ENCODE data around the gene TSC2.
"Not testable (repeated sequence)": the region's sequence is repeated elsewhere in the genome, so short reads cannot be mapped to it uniquely, and the experiment has no call there.

The TSC2 gene

DNA sequence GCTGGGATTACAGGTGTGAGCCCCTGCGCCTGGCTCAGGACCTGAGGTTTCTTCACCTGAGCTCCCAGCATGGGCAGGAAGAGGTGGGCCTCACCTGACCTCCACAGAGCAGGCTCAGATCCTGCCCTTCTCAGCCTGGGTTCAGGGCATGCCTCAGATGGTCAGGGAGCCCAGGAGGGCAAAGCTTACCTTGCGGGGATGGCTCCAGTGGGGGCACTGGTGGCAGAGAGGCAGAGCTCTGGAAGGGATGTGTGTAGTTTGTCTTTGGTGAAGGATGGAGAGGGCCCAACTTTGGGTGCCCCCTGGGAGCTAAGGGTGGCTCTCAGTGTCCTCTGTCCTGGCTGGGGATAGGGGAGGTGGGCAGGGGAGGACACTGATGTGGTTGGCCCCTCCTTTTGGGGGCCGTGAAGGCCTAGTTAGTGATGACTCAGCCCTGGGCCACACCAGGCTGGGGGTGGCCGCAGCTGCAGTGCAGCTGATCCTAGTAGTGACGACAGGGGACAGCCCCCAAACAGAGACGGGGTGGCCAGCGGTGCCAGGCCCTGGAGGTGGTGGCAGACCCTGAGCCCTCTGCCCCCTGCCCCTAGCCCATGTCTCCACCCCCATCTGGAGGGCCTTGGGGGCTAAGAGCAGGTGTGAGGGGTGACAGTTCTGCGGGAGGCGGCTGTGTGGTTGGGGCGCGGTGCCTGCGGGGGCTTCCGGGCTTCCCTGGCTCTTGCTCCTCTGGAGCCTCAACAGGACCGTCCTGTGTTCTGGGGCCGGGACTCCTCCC is 15.3 kb upstream of the TSC2 start:
- DNase-seq = no peak

DNA sequence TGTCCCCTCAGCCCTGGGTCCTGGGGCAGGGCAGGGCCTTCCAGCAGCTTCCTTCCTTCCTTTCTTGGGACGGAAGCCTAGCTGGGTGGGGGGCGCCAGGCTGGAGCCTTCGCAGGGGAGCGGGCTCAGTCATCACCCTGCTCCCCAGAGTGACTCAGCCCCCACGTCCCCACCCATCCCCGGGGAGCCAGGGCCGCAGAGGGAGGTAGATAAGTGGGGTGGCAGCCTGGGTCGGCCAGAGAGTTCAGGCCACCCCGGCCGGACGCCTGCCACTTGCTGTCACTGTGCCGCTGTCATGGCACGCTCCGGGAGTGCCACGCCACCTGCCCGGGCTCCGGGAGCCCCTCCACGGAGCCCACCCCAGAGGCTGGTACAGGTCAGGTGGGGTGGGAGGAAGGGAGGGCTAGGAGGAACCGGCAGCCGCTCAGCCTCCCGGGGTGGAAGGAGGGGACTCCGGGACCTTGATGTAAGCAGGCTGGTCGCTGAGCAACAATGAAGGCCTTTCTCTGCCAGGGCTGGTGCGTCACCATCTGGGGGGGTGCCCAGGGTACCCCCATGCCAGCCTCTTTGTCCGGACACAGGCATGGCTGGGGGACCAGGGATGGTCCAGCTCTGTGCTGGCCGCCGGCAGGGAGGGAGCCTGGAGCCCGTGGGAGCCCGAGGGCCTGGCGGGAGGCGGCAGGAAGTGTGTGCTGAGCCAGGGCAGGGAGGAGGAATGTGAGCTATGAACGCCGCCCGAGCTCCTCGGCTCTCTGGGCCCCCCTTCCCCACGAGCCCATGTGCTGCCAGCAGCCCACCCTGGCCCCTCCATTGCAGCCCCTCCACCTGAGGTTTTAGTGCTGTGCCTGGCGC is 14.5 kb upstream of the TSC2 start:
- no peak for DNase-seq

DNA sequence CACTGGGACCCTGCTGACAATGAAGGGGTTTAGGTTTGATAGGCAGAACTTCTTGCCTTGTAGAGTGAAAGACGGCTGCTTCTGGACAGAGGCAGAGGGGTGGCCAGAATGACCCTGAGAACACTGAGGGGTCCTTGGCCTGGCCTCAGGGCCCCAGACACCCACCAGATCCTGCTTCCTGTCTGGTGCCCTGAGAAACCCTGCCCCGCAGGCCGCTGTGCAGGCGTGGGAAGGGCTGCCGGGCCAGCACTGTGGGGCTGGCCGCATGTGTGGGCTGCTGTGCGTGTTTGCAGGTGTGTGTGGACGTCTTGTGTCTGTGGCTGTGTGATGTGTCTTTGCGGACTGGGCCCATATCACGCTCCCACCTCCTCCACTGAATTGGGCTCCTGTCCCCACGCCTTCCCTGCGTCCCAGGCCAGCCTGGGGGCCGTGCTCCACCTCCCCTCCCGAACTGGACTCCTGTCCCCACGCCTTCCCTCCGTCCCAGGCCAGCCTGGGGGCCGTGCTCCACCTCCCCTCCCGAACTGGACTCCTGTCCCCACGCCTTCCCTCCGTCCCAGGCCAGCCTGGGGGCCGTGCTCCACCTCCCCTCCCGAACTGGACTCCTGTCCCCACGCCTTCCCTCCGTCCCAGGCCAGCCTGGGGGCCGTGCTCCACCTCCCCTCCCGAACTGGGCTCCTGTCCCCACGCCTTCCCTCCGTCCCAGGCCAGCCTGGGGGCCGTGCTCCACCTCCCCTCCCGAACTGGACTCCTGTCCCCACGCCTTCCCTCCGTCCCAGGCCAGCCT is 13.7 kb upstream of the TSC2 start:
- not testable (repeated sequence) for DNase-seq

DNA sequence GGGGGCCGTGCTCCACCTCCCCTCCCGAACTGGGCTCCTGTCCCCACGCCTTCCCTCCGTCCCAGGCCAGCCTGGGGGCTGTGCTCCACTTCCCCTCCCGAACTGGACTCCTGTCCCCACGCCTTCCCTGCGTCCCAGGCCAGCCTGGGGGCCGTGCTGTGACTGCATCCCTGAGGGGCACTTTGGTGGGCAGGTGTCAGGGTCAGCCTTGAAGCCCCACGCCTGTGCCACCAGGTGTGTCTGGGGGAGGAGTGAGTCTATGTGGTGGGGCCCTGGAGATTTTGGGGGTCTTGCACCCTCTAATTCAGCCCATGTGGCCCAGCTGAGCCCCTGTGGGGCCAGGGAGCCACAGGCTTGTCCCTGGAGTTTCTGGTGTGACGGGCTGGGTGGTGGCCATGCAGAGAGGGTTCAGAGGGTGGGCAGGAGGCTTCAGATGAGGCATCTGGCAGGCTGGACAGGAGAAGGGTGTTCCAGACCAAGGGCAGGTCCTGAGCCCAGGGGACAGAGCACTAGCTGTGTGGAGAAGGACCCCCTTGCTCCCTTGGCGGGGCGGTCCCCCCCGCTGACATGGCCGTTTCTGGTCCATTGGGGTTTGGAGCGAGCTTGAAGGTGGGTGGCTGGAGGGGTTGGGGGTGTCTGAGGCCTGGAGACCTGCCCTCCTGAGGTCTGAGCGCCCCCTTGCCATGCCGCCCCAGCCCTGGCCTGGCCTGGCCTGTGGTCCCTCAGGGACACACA is 12.9 kb upstream of the TSC2 start:
- no peak for DNase-seq

DNA sequence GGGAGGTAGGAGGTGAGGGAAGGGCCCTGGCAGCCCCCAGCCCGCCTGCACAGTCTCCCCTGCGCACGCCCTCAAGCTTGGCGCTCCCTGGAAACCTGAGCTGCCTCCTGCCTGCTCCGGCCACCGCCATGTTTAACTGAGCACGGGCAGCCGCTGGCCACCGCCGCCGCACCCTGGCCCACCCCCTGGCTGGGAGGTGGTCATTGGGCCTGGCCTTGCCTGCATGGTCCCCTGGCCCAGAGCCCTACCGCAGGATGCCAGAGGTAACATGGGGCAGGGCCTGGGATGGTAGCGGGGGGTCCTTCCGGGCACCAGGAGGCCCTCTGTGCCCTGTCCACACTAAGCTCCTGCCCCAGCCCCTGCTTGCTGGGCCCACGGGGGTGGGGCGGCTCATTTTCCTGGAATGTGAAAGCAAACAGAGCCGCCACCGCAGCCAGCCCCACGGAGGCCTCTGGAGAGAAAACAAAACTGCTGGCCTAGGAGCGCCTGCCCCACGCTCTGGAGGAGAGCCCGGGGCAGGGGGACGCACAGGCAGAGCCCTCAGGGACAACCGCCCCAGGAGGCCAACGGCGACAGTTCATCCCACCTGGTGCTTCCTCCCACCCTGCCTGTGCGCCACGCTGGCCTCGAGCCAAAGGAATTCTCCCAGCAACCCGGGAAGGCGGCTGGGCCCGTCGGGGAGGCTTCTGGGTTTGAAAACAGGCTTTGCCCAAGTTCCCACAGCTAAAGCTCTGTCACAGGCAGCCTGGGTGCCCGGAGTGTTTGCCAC is 12.2 kb upstream of the TSC2 start:
- DNase-seq = no peak

DNA sequence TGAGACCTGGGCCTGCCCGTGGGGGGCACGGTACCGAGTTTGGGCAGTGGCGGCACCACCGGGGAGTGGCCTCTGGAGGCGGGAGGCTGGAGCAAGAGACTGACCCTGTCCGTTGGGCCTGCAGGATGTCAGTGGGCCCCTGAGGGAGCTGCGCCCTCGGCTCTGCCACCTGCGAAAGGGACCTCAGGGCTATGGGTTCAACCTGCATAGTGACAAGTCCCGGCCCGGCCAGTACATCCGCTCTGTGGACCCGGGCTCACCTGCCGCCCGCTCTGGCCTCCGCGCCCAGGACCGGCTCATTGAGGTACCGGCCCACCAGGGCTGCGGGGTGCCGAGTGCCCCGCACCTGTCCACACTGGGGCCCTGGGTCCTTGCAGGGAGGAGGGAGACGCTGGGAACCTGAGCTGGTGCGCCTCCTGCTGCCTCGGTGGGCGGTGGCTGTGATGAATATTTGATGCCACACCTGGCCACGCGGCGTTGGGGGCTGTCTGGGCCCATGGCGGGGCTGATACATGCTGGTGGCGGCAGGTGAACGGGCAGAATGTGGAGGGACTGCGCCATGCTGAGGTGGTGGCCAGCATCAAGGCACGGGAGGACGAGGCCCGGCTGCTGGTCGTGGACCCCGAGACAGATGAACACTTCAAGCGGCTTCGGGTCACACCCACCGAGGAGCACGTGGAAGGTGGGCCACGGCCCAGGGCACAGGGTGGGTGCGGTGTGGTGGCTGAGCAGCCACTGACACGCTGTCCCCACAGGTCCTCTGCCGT is 11.4 kb upstream of the TSC2 start:
- DNase-seq = no peak

DNA sequence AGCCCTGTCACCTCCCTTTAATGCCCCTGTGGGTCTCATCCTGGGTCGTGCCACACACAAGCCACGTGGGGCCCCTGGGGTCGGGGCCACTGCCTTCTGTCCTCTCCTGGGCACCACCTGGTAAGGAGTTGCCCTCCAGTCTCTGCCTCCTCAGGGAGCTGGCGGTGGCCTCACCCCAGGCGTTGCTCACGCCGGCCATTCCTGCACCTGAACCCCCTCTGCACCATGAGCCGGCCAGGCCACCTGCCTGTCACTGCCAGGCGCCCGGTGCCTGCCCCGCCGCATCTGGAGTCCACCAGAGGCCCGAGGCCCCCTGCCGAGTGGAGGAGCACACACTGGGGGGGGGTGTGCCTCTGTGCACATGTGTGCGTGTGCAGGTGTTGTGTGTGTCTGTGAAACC is 10.7 kb upstream of the TSC2 start:
- no peak for DNase-seq

DNA sequence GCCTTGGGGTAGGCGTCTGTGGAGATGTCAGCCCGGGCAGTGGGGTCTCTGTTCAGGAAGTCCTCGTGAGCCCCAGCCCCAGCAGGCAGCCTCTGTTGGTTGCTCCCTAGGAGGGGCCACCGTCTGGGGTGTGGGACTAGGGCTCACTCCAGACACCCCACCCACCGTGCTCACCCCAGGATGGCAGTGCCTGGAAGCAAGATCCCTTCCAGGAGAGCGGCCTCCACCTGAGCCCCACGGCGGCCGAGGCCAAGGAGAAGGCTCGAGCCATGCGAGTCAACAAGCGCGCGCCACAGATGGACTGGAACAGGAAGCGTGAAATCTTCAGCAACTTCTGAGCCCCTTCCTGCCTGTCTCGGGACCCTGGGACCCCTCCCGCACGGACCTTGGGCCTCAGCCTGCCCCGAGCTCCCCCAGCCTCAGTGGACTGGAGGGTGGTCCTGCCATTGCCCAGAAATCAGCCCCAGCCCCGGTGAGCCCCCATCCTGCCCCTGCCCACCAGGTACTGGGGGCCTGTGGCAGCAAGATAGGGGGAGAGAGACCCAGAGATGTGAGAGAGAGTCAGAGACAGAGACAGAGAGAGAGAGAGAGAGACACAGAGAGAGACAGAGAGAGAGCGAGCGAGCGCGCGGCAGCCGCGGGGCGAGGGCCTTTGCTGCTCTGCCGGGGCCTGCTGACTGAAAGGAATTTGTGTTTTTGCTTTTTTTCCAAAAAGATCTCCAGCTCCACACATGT is 10.0 kb upstream of the TSC2 start:
- DNase-seq = no peak

DNA sequence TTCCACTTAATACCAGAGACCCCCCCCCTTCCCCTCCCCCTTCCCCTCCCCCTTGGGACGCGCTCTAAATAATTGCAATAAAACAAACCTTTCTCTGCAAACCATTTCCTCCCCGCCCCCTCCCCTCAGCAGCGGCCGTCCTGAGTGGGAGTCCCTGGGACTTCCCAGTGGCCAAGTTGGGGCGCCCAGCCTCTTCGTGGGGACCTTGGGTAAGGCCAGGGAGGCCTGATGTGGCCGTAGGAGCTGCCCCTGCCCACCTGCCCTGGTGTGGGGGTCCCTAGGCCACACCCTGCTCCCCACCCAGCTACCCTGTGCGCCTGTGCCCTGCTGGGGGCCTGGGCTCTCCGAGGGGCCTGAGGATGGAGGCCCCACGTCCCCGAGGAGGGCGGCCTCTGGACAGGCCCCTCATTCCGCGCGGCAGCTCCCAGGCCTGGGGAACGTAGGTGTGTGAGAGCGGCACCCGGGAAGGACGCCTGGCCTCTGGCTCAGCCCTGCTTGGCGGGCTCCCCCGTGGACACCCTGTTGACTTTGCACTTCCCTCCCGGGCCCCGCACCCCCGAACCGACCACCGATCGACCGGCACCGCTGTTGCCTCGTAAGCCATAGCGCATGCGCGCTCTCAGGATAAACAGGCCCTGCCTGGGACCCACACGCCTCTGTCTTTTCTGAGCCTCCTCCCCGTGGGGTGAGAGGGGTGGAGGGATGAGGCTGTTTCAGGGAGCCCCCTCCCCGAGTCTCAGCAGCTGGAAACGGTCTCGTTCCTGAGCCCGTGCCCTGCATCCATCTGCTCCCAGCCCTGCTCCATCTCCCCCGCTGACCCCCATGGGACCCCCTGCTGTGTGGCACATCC is 9.2 kb upstream of the TSC2 start:
- DNase-seq = no peak

DNA sequence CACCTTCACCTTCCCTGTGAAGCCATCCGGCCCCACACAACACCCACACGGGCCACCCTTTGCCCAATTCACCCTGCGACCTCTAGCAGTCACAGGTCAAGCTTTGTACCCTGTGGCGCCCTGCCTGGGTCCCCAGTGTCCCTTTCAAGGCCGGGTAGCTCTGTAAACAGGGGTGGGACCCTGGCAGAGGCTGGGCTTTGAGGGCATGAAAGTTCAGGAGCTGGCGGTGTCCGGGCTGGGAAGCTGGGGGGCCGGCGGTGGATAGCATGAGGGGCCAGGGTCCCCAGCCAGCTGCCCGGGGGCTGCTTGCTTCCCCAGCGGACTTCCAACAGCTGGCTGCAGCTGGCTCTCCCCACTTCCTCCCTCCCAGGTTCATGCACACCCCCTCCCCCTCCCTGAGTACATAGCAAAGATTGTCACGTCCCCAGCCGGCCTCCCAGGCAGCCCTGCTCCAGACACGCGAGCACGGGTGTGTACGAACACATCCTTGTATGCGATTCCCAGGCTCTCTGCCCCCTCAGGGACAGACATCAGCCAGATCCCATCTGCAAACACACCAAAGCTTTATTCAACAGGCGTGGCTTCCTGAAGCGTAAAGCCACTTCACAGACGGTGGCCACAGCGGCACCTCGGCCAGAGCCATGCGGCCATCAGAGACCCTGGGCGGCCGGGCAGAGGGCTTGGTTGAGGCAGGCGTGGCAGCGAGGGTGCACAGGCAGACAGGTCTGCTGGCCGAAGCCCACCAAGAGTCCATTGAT is 8.3 kb upstream of the TSC2 start:
- DNase-seq = no peak

DNA sequence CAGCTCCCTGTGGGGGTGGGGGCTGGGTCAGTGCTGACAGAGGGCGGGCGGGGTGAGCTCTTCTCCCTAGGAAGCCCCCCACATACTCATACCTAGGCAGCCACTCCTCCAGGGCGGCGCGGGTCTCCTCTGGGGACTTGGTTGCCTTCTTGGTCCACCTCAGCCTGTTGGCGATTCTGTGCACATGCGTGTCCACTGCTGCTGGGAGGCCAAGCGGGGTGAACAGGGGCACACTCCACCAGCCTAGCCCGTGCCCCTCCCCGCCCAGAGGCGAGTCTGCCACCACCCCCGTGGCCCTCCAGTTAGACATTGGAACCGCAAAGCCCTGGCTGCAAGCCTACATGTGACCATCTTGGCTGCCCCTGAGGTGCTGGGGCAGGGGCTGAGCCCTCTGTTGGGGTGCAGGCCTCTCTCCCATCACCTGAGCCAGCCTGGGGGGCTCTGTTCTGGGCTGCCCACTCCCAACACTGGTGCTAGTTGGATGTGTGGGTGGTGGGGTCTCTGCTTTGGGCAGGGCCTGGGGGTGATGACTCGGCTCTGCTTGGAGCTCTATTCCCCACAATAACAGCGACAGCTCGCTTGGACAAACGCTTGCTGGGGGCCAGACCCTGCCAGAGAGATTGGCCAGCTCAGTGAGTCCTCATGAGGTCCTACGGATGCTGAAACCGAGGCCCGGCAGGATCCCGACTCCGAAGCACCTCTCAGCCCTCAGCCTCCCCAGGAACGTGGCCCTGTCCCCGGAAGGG is 7.6 kb upstream of the TSC2 start:
- DNase-seq = no peak

DNA sequence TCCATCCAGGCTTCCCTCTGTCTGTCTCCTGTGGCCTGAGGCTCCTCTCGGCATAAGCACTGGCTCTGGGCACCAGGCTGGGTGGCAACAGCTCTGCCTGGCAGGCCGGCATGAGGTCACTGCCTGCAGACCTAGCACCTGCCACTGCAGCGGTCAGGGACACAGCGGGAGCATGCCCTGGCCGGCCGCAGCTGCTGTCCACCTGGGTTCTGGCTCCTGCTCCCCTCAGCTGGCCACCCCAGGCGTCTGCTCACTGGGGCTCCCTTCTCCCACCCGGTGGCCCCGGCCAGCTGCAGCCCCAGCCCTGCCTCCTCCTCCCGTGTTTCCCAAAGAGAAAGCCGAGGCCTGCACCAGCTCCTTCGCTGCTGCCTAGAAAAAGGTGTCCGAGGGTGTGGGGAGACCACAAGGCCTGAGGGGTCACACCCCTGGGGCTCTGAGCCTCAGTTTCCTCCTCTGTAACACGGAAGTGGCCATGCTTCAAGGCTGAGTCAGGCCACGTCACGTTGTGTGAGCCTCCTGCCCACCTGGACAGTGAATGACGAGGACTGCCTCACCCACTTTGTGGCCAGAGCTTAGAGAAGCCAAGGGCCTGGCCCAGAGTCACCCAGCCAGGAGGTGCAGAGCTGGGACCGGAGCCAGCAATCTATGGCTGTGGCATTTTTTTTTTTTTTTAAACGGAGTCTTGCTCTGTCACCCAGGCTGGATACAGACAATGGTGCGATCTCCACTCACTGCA is 6.8 kb upstream of the TSC2 start:
- no peak for DNase-seq

DNA sequence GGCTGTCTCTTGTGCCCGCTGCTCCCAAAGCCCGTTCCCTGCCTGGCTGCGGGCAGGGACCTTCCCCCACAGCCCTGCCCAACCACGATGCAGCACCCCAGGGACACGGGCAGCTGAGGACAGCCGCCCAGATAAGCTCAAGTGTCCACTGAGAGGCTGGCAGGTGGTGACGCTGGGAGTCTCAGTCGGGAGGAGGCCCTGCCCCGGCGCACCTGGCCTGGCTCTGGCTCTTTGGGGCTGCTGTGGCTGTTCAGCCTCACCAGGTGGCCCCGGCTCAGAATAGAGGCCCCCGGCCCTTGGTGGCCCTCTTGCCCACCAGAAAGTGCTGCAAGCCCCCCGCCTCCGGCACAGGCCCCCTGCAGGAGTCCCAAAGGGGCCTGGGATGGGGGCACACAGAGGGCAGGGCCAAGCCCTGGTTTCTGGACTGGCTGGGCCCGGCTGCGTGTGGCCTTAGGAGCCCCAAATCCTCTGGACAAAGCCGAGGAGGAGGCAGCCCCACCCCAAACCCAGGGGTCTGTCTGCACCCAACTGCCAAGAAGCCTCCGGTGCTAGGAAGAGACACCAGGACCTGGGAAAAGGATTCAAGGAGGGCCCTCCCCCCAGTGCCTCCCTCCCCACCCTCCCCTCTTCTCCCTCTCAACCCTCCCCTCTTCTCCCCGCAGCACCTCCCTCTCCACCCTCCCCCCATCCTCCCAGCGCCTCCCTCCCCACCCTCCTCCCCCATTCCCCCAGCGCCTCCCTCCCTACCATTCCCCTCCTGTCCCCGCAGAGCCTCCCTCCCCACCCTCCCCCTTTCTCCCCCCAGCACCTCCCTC is 5.4 kb upstream of the TSC2 start:
- no peak for DNase-seq

DNA sequence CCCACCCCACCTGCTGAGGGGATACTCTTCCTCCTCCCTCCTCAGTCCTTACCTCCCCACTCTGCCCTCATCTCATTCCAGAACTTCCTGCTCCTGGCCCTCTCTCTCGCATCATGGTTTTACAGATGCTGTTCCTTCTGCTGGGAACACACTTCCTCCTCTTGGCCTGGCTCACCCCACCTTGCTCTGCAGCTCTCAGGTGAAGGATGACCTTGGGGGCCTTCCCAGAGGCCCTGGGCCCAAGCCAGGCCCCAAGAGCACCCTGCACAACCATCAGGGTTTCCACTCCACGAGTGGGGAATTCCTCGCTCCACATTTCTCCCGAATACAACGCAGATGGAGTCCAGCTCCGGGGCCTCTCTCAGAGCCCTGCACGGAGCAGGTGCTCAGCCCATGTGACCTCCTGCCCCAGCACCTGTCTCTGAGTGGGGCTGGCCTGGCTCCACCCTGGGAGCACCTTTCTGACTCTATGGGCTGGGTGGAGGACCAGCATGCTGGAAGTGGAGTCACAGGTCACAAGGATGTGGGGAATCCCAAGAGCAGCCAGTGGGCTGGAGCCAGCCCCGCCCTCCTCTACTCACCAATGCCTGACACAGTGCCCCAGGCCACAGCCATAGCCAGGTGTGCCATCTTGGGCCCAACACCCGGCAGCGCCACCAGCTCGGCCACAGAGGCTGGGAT is 4.7 kb upstream of the TSC2 start:
- DNase-seq = no peak

DNA sequence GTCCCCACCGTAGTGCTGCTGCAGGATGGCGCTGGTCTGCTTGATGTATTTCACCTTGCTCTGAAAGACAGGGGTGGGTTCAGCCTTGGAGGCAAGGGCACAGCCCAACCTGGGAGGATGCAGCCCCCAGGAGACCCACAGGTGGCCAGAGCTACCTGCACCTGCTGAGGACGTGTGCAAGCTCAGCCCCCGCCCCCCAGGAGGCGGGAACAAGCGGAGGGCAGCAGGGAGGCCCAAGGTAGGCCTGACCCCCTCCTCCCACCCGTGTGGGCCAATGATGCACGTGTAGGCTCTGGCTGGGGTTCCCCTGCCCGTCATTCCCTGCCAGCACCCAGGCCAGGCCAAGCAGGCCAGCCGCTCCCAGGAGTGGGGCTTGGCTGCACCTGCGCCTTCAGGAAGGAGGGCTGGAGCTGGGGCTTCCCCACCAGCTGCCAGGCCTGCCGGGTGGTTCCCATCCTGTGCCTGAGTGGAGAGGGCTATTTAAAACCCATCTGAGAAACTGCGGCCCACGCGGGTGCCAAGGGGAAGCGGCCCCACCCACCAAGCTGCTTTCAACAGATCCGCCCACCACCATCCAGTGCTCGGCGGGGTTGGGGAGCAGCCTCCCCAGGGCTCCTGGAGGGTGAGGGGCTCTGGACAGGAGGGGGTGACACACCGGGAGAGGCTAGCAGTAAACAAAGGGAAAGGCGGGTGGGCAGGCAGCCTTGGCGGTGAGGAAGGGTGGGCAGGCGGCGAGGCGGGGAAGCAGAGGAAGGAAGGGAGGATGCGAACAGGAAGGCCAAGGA is 3.9 kb upstream of the TSC2 start:
- no peak for DNase-seq
